KOPT-K1 (cell line): ENCODE measurements around the gene PLSCR1.

Experiments used
- H3K27ac ChIP-seq: fragments of 200-600 bp; sonication (generic); 2 replicates; pipeline ENCODE4 v1.5.1; 2016; ENCODE audit warnings: antibody characterized with exemption, mild to moderate bottlenecking, low read depth, low read length; ENCODE audit not compliant: poor library complexity, severe bottlenecking
- H3K36me3 ChIP-seq: fragments of 200-600 bp; sonication (generic); 2 replicates; pipeline ENCODE4 v1.5.1; 2017; ENCODE audit warnings: antibody characterized with exemption, mild to moderate bottlenecking, low read length, moderate library complexity; ENCODE audit not compliant: insufficient read depth
- H3K9me3 ChIP-seq: fragments of 200-600 bp; sonication (generic); 2 replicates; pipeline ENCODE4 v1.5.1; 2017; ENCODE audit warnings: antibody characterized with exemption, low read length, mild to moderate bottlenecking; ENCODE audit not compliant: insufficient read depth, poor library complexity, severe bottlenecking

PLSCR1 gene

GRCh38 chr3:146544002-146544928, at the start of gene PLSCR1:
Gene PLSCR1, minus strand, starts transcription at chr3:146544607. Its CDS starts 8,055 bp downstream, at chr3:146536552.
- no peaks in the 10 kb centered on the region for H3K9me3 ChIP-seq
- H3K36me3 ChIP-seq = peaks cover 19% of the 10 kb centered on the region
- peak within 1 kb of the TSS; percentile 88 for H3K27ac ChIP-seq

- H3K36me3 ChIP-seq = no peaks in the 10 kb centered on the region
- no peaks in the 10 kb centered on the region for H3K9me3 ChIP-seq
Measured at GRCh38 chr3:146593776-146594175, 49.4 kb upstream of the PLSCR1 start.

GRCh38 chr3:146590521-146590920, 46.1 kb upstream of the PLSCR1 start:
- Histone ChIP-seq H3K27ac (no peak overlapping the region), H3K36me3 (no peaks in the 10 kb centered on the region), H3K9me3 (no peaks in the 10 kb centered on the region)

More at GRCh38 chr3:146593776-146594175, 49.4 kb upstream of the PLSCR1 start:
- no peak overlapping the region for H3K27ac ChIP-seq

GRCh38 chr3:146589899-146590508, 45.6 kb upstream of the PLSCR1 start:
- H3K9me3 ChIP-seq = no peaks in the 10 kb centered on the region
- H3K27ac ChIP-seq = no peak overlapping the region
- H3K36me3 ChIP-seq = no peaks in the 10 kb centered on the region

- Histone ChIP-seq H3K36me3 (no peaks in the 10 kb centered on the region), H3K27ac (no peak overlapping the region), H3K9me3 (peaks cover 17% of the 10 kb centered on the region)
Measured at GRCh38 chr3:146585156-146585555, 40.7 kb upstream of the PLSCR1 start.

GRCh38 chr3:146581951-146582467, 37.6 kb upstream of the PLSCR1 start:
- Histone ChIP-seq H3K9me3 (peaks cover 17% of the 10 kb centered on the region), H3K27ac (no peak overlapping the region), H3K36me3 (no peaks in the 10 kb centered on the region)

- Histone ChIP-seq H3K36me3 (no peaks in the 10 kb centered on the region), H3K9me3 (peaks cover 17% of the 10 kb centered on the region), H3K27ac (no peak overlapping the region)
Measured at GRCh38 chr3:146581080-146581601, 36.7 kb upstream of the PLSCR1 start.

GRCh38 chr3:146577662-146578061, 33.3 kb upstream of the PLSCR1 start:
- H3K9me3 ChIP-seq = peaks cover 7% of the 10 kb centered on the region
- no peak overlapping the region for H3K27ac ChIP-seq
- no peaks in the 10 kb centered on the region for H3K36me3 ChIP-seq

- Histone ChIP-seq H3K27ac (no peak overlapping the region), H3K9me3 (no peaks in the 10 kb centered on the region), H3K36me3 (no peaks in the 10 kb centered on the region)
Measured at GRCh38 chr3:146575636-146576035, 31.2 kb upstream of the PLSCR1 start.

- Histone ChIP-seq H3K36me3 (no peaks in the 10 kb centered on the region), H3K27ac (no peak overlapping the region), H3K9me3 (no peaks in the 10 kb centered on the region)
Measured at GRCh38 chr3:146574173-146574572, 29.8 kb upstream of the PLSCR1 start.

GRCh38 chr3:146569314-146569713, 24.9 kb upstream of the PLSCR1 start:
- Histone ChIP-seq H3K9me3 (no peaks in the 10 kb centered on the region), H3K36me3 (no peaks in the 10 kb centered on the region), H3K27ac (no peak overlapping the region)

GRCh38 chr3:146566138-146566537, 21.7 kb upstream of the PLSCR1 start:
- Histone ChIP-seq H3K36me3 (no peaks in the 10 kb centered on the region), H3K9me3 (no peaks in the 10 kb centered on the region), H3K27ac (no peak overlapping the region)

GRCh38 chr3:146561879-146562278, 17.5 kb upstream of the PLSCR1 start:
- H3K36me3 ChIP-seq = no peaks in the 10 kb centered on the region
- H3K9me3 ChIP-seq = no peaks in the 10 kb centered on the region
- no peak overlapping the region for H3K27ac ChIP-seq

GRCh38 chr3:146561463-146561862, 17.1 kb upstream of the PLSCR1 start:
- no peak overlapping the region for H3K27ac ChIP-seq
- H3K9me3 ChIP-seq = no peaks in the 10 kb centered on the region
- no peaks in the 10 kb centered on the region for H3K36me3 ChIP-seq

- H3K9me3 ChIP-seq = no peaks in the 10 kb centered on the region
- no peaks in the 10 kb centered on the region for H3K36me3 ChIP-seq
- H3K27ac ChIP-seq = no peak overlapping the region
Measured at GRCh38 chr3:146560678-146561077, 16.3 kb upstream of the PLSCR1 start.
